Activated CD8-positive, alpha-beta T cell treated with anti-CD3 and anti-CD28 coated beads for 36 hours (primary cell): ENCODE data around the gene ZNF516. TPM values are rescaled to one million over a fixed set of nuclear protein-coding genes. Genes with fewer than 3 reads are reported as not detected.

Experiments used
- ATAC-seq: fragments of 200-7000 bp; cut with Tn5 transposase; one replicate; pipeline ENCODE4 v1.10.0; 2021; ENCODE audit warnings: mild to moderate bottlenecking, moderate library complexity
- CTCF ChIA-PET: fragments of 350-600 bp; sonication (Branson Sonifier 250); formaldehyde crosslinking; loops from one replicate; lab custom pipeline; 2021; ENCODE audit warnings: antibody characterized with exemption; lab: Charles Lee
- POLR2A ChIA-PET: fragments of 350-600 bp; sonication (Branson Sonifier 250); formaldehyde crosslinking; loops from one replicate; lab custom pipeline; 2021; ENCODE audit warnings: antibody characterized with exemption; lab: Charles Lee
- DNase-seq: peaks from one replicate; pipeline ENCODE4 v3.0.0-alpha.2; 2020
- H3K27ac Mint-ChIP-seq: one replicate; pipeline ENCODE4 v1.8.0; 2021; ENCODE audit warnings: mild to moderate bottlenecking, mixed read lengths
- H3K27me3 Mint-ChIP-seq: one replicate; pipeline ENCODE4 v1.8.0; 2021; ENCODE audit warnings: mixed read lengths
- H3K36me3 Mint-ChIP-seq: one replicate; pipeline ENCODE4 v1.8.0; 2021; ENCODE audit warnings: low read depth, mixed read lengths
- H3K4me1 Mint-ChIP-seq: one replicate; pipeline ENCODE4 v1.8.0; 2021; ENCODE audit warnings: low read depth, mixed read lengths
- H3K4me3 Mint-ChIP-seq: one replicate; pipeline ENCODE4 v1.8.0; 2021; ENCODE audit warnings: mild to moderate bottlenecking, moderate library complexity, mixed read lengths
- H3K9me3 Mint-ChIP-seq: one replicate; pipeline ENCODE4 v1.8.0; 2021; ENCODE audit warnings: mixed read lengths
- CTCF ChIP-seq: fragments of 200-600 bp; IDR thresholded peaks from one replicate; pipeline ENCODE4 v1.8.0; 2022; ENCODE audit warnings: antibody characterized with exemption, mild to moderate bottlenecking
- intact Hi-C: fragments of 100-400 bp; cut with micrococcal nuclease; formaldehyde crosslinking; loops from one replicate; pipeline ENCODE4 v1.10.0; 2022
- total RNA-seq, 2 experiments: library from RNA; stranded (reverse); gene quantifications; one replicate each; pipeline ENCODE4 v1.2.3, GENCODE V29; 2021

ZNF516 gene
- total RNA-seq, 2 experiments from 2014 or later, result 7.0 to 10.5 TPM

DNA sequence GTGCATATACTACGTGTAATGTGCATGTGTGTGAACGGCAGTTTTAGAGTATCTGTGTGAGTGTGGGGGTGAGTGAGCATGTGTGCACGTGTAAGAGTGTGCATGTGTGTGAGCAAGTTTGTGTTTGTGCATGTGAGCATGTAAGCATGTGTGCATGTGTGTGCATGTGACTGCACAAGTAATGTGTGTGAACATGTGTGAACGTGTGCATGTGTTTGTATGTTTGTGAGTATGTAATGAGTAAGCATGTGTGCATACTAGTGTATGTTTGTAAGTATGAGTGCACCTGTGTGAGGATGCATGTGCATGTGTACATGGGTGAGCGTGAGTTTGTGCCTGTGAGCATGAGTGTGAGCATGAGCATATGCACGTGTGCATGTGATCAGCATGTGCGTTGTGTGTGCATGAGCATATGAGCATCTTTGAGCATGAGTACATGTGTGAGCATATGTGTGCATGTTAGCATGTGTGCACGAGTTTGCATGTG lies 90.7 kb downstream of the ZNF516 start:
- H3K27ac Mint-ChIP-seq, result no peak overlapping the region
- DNase-seq, result no peak
- H3K4me3 Mint-ChIP-seq, result no peak overlapping the region
- TF ChIP-seq CTCF, result no peak
- H3K4me1 Mint-ChIP-seq, result peaks cover 6% of the 10 kb centered on the region
- no peak for ATAC-seq
- POLR2A ChIA-PET, result no interaction called here
- CTCF ChIA-PET, result no interaction called here
- no peaks in the 10 kb centered on the region for H3K27me3 Mint-ChIP-seq
- intact Hi-C loops, result no loop called here
- H3K9me3 Mint-ChIP-seq, result no peaks in the 10 kb centered on the region
- peaks cover 1% of the 10 kb centered on the region for H3K36me3 Mint-ChIP-seq

DNA sequence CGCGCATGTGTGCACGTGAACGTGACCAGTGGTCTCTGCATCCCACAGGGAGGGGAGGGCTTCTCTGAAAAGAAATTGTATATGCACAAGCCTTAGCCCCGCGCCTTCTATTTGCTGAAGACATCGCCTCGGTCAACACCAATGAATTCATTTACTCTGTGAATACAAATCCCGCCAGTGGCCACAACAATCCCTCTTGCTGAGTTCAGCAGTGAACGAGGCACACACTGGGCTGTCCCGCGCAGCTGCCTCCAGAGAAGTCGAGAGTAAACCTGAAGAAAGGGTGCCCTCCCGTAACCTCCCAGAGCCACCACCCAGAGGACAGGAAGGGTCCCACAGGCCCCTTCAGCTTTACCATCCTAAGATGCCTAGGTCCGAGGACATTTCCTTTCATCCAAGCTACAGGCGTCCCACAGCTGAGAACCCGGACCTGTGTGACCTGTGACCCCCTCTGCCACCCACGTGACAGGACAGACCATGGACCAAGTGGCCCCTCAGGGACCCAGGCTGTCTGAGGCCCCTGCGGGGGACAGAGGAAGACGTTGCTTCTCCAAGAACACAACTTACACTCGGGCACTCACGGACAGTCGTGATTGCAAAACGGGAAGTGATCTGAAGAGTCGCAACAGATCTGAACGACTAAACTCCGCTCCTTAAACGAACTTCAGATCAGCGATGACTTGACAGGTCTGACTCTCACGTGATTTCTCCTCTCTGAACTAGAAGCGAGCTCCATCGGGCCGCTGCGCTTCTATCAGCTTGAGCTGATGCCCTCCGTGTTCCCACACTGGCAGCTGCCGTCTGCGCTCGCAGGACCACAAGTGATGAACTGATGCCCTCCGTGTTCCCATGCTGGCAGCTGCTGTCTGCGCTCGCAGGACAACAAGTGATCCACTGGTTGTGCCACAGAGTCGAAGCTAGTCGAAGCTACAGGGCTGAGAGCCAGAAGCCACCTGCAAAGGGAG lies 92.7 kb downstream of the ZNF516 start:
- H3K4me3 Mint-ChIP-seq, result no peak overlapping the region
- H3K9me3 Mint-ChIP-seq, result no peaks in the 10 kb centered on the region
- DNase-seq (no peak), ATAC-seq (no peak)
- no peak overlapping the region for H3K27ac Mint-ChIP-seq
- POLR2A ChIA-PET, result no interaction called here
- no peak for TF ChIP-seq CTCF
- H3K4me1 Mint-ChIP-seq, result peaks cover 6% of the 10 kb centered on the region
- intact Hi-C loops, result no loop called here
- no peaks in the 10 kb centered on the region for H3K27me3 Mint-ChIP-seq
- CTCF ChIA-PET, result interaction anchor here (6.0 kb wide), 1 partner anchor 307 kb away, joined by 117 read pairs; no protein-coding TSS in a partner anchor
- H3K36me3 Mint-ChIP-seq, result no peaks in the 10 kb centered on the region

DNA sequence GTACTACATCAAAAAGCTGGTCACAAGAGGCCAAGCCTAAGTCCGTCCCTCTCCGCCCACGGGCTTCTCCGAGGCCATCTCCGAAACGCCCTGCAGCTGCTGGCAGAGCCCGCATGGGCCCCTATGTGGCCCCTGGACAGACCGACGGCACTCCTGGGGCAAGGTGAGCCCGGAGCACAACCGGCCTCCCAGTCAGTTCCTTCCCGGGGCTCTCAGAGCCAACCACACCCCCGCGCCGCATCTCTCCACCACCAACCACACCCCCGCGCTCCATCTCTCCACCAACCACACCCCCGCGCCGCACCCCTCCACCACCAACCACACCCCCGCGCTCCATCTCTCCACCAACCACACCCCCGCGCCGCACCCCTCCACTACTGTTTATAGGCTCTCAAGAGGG lies 93.5 kb downstream of the ZNF516 start:
- H3K27ac Mint-ChIP-seq, result no peak overlapping the region
- H3K36me3 Mint-ChIP-seq, result no peaks in the 10 kb centered on the region
- POLR2A ChIA-PET, result no interaction called here
- peaks cover 6% of the 10 kb centered on the region for H3K4me1 Mint-ChIP-seq
- no peaks in the 10 kb centered on the region for H3K27me3 Mint-ChIP-seq
- TF ChIP-seq CTCF, result no peak
- no peak overlapping the region for H3K4me3 Mint-ChIP-seq
- DNase-seq (no peak), ATAC-seq (no peak)
- no peaks in the 10 kb centered on the region for H3K9me3 Mint-ChIP-seq
- CTCF ChIA-PET, result interaction anchor here (6.0 kb wide), 1 partner anchor 308 kb away, joined by 117 read pairs; no protein-coding TSS in a partner anchor
- intact Hi-C loops, result no loop called here

DNA sequence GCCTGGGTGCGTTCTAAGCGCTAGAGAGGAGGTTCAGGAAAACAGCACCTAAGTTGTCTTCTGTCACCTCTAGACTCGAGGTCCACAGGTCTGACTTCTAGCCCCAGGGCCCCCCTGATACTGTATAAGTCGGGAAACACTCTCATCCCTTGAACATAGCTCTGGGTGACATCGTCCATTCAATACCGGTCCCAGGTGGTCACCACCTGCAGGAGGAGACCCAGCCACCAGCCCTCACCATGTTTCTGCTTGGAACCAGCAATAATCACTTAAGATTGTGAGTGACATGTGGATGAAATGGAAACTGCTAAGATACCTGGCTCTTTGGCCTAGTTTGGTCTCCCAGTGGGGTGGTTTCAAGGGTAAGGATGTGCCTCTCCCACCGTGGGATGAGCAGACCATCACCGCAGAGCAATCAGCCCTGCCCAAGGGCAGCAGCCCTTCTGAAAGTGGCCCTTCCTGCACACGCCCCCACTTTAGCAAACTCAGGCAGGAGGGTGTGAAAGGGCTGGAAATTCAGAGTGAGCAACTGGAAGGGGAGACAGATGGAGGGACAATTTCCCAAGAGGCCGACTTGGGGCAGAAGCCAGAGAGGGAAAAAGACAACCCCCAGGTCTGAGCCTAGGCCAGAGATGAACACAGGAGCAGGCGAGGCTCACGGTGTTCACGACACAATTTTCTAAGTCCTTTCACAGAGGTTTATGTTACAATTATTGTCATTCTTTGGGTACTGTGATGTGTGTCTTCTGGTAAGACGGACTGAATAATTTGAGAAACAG lies 95.2 kb downstream of the ZNF516 start:
- ChIA-PET POLR2A (no interaction called here), CTCF (interaction anchor here (0.6 to 6.0 kb wide), 25 partner anchors 10 to 321 kb away, joined by 3 to 117 read pairs (median 4); partner anchors contain the start of gene ZNF516)
- H3K4me1 Mint-ChIP-seq, result peaks cover 6% of the 10 kb centered on the region
- no peaks in the 10 kb centered on the region for H3K9me3 Mint-ChIP-seq
- DNase-seq (no peak), ATAC-seq (no peak)
- no peaks in the 10 kb centered on the region for H3K27me3 Mint-ChIP-seq
- no peak overlapping the region for H3K4me3 Mint-ChIP-seq
- TF ChIP-seq CTCF, result no peak
- intact Hi-C loops, result loop anchor here (1.0 kb wide), 1 partner anchor 310 kb away; no protein-coding TSS in a partner anchor
- no peak overlapping the region for H3K27ac Mint-ChIP-seq
- H3K36me3 Mint-ChIP-seq, result no peaks in the 10 kb centered on the region
